Measurements from ENCODE around the gene CSF3.

DNA sequence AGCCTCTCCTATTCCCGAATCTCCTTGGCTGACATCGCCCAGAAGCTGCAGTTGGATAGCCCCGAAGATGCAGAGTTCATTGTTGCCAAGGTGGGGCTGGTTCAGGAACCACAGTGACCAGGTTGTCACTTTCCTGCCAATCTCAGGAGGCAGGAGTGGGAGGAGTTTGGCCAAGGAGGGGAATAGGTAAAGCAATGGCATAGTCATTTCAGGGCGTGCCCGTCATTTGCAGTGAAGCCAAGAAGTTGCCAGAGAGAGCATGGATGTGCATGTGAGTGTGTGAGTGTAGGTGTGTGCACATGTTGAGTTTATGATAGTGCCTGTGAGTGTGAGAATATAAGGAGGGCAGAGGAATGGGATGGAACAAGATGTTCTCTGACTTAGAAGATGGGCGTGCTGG is 19.8 kb upstream of the CSF3 start:
- TF ChIP-seq POLR2A (IDR thresholded peaks at IDR 0.05) (no peak), POLR2AphosphoS5 (IDR thresholded peaks at IDR 0.05) (peak in 2 of 3 donors; percentile 43 to 51)
- TF ChIP-seq, protein P1, sequence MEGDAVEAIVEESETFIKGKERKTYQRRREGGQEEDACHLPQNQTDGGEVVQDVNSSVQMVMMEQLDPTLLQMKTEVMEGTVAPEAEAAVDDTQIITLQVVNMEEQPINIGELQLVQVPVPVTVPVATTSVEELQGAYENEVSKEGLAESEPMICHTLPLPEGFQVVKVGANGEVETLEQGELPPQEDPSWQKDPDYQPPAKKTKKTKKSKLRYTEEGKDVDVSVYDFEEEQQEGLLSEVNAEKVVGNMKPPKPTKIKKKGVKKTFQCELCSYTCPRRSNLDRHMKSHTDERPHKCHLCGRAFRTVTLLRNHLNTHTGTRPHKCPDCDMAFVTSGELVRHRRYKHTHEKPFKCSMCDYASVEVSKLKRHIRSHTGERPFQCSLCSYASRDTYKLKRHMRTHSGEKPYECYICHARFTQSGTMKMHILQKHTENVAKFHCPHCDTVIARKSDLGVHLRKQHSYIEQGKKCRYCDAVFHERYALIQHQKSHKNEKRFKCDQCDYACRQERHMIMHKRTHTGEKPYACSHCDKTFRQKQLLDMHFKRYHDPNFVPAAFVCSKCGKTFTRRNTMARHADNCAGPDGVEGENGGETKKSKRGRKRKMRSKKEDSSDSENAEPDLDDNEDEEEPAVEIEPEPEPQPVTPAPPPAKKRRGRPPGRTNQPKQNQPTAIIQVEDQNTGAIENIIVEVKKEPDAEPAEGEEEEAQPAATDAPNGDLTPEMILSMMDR (IDR thresholded peaks at IDR 0.05) = no peak

Measured in transverse colon (tissue), 4 donors.